HCT116 (cell line): ENCODE results near the gene LHPP. TPM values are rescaled to one million over a fixed set of nuclear protein-coding genes. Genes with fewer than 3 reads are reported as not detected.

Source experiments
- ATAC-seq: fragments of 200-7000 bp; cut with Tn5 transposase; 2 replicates; pipeline ENCODE4 v1.9.1; 2020; ENCODE audit warnings: mild to moderate bottlenecking, moderate library complexity
- BruUV-seq: library from RNA; stranded (reverse); fragments of 400-500 nt; replicated peaks from 2 replicates; lab custom pipeline; 2021; lab: Mats Ljungman, UMichigan
- CTCF ChIA-PET: fragments of 300-600 bp; sonication (Branson Sonifier 250); formaldehyde crosslinking; loops from one replicate; lab custom pipeline; 2021; ENCODE audit warnings: antibody characterized with exemption; lab: Charles Lee
- POLR2A ChIA-PET: fragments of 300-600, 350-600 bp; sonication (Branson Sonifier 250); formaldehyde crosslinking; loops from one replicate; lab custom pipeline; 2021; ENCODE audit warnings: antibody characterized with exemption; lab: Charles Lee
- RAD21 ChIA-PET, 2 experiments: fragments of 300-600 bp; sonication (Branson Sonifier 250); formaldehyde crosslinking; loops; one replicate each; lab custom pipeline; 2023; ENCODE audit warnings: low total read pairs in 2 of 2; ENCODE audit not compliant: uncharacterized antibody in 2 of 2, unreplicated experiment in 2 of 2, low non-redundant PET in 1 of 2; lab: Charles Lee
- DNase-seq: peaks from one replicate; pipeline ENCODE4 v3.0.0-alpha.2; 2010; ENCODE audit warnings: low read depth, low spot score
- H2AFZ ChIP-seq: fragments of 200-600 bp; shearing (Covaris generic), sonication (generic); 2 replicates; pipeline ENCODE4 v1.6.1; 2017; ENCODE audit warnings: low read depth, mixed run types, mixed read lengths, antibody characterized with exemption, low read length; ENCODE audit not compliant: poor library complexity, severe bottlenecking
- H3K27ac ChIP-seq: 2 replicates; pipeline ENCODE4 v1.5.1; 2012; ENCODE audit warnings: low read depth, low read length
- H3K27me3 ChIP-seq: fragments of 200-600 bp; sonication (generic); 2 replicates; pipeline ENCODE4 v1.6.1; 2016; ENCODE audit warnings: mixed run types, low read length, mixed read lengths; ENCODE audit not compliant: insufficient read depth
- H3K36me3 ChIP-seq, 2 experiments: fragments of 200-500 bp in 1 of 2; fragments of 200-600 bp in 1 of 2; sonication (Bioruptor generic) in 1 of 2; sonication (generic) in 1 of 2; 2 replicates each; pipeline versions ENCODE4 v1.5.1 to v1.6.1; 2014 to 2016; ENCODE audit warnings: low read length in 2 of 2, inconsistent platforms in 1 of 2, mixed read lengths in 1 of 2, mixed run types in 1 of 2; ENCODE audit not compliant: insufficient read depth in 2 of 2, control insufficient read depth in 1 of 2
- H3K4me1 ChIP-seq, 2 experiments: fragments of 200-600 bp in 1 of 2; sonication (generic) in 1 of 2; 2 replicates each; pipeline versions ENCODE4 v1.5.1 to v1.6.1; 2012 to 2017; ENCODE audit warnings: low read length in 2 of 2, inconsistent platforms in 1 of 2, mild to moderate bottlenecking in 1 of 2, mixed read lengths in 1 of 2, mixed run types in 1 of 2, moderate library complexity in 1 of 2; ENCODE audit not compliant: insufficient read depth in 2 of 2, control insufficient read depth in 1 of 2
- H3K4me2 ChIP-seq: fragments of 200-600 bp; sonication (generic); 2 replicates; pipeline ENCODE4 v1.6.1; 2017; ENCODE audit warnings: mixed run types, low read length, mixed read lengths
- H3K4me3 ChIP-seq, 2 experiments: fragments of 200-600 bp in 1 of 2; sonication (generic) in 1 of 2; replicated peaks in 1 of 2; 2 replicates each; pipeline ENCODE4 v1.5.1; 2011 to 2016; ENCODE audit warnings: low read length in 2 of 2, control low read depth in 1 of 2, low read depth in 1 of 2, mild to moderate bottlenecking in 1 of 2, mixed read lengths in 1 of 2, mixed run types in 1 of 2
- H3K79me2 ChIP-seq: fragments of 200-600 bp; sonication (generic); 2 replicates; pipeline ENCODE4 v1.6.1; 2017; ENCODE audit warnings: mild to moderate bottlenecking, mixed run types, low read length, moderate library complexity, mixed read lengths; ENCODE audit not compliant: insufficient read depth
- H3K9ac ChIP-seq: fragments of 200-600 bp; sonication (generic); 2 replicates; pipeline ENCODE4 v1.6.1; 2016; ENCODE audit warnings: low read length, mixed read lengths
- H3K9me2 ChIP-seq: fragments of 200-600 bp; sonication (generic), shearing (Covaris generic); 2 replicates; pipeline ENCODE4 v1.6.1; 2017; ENCODE audit warnings: mixed run types, mild to moderate bottlenecking, moderate library complexity; ENCODE audit not compliant: insufficient read depth
- H3K9me3 ChIP-seq, 2 experiments: fragments of 200-500 bp in 1 of 2; fragments of 200-600 bp in 1 of 2; sonication (Bioruptor generic) in 1 of 2; sonication (generic) in 1 of 2; 2 replicates each; pipeline ENCODE4 v1.6.1; 2014 to 2017; ENCODE audit warnings: low read length in 2 of 2, mixed read lengths in 2 of 2, inconsistent platforms in 1 of 2, low read depth in 1 of 2, mild to moderate bottlenecking in 1 of 2, mixed run types in 1 of 2, moderate library complexity in 1 of 2; ENCODE audit not compliant: control insufficient read depth in 1 of 2, insufficient read depth in 1 of 2
- H4K20me1 ChIP-seq: fragments of 200-600 bp; sonication (generic), shearing (Covaris generic); 2 replicates; pipeline ENCODE4 v1.6.1; 2017; ENCODE audit warnings: mixed run types, mild to moderate bottlenecking, moderate library complexity; ENCODE audit not compliant: insufficient read depth
- ATF3 ChIP-seq: IDR thresholded peaks from 2 replicates; pipeline ENCODE4 v1.6.1; 2012
- CEBPB ChIP-seq: IDR thresholded peaks from 2 replicates; pipeline ENCODE4 v1.6.1; 2012; ENCODE audit warnings: low read depth
- EGR1 ChIP-seq: IDR thresholded peaks from 2 replicates; pipeline ENCODE4 v1.6.1; 2012; ENCODE audit warnings: low read depth
- EZH2phosphoT487 ChIP-seq: fragments of 200-600 bp; IDR thresholded peaks from 2 replicates; pipeline ENCODE4 v1.6.1; 2018; ENCODE audit warnings: antibody characterized with exemption, borderline replicate concordance
- FOSL1 ChIP-seq: IDR thresholded peaks from 2 replicates; pipeline ENCODE4 v1.6.1; 2012; ENCODE audit warnings: low read depth
- JUND ChIP-seq: IDR thresholded peaks from 2 replicates; pipeline ENCODE4 v1.6.1; 2012
- POLR2AphosphoS5 ChIP-seq: IDR thresholded peaks from 2 replicates; pipeline ENCODE4 v1.6.1; 2011; ENCODE audit warnings: mild to moderate bottlenecking, low read depth, low read length, moderate library complexity
- RAD21 ChIP-seq: IDR thresholded peaks from 2 replicates; pipeline ENCODE4 v1.6.1; 2012; ENCODE audit warnings: low read depth, mild to moderate bottlenecking
- SIN3A ChIP-seq: IDR thresholded peaks from 2 replicates; pipeline ENCODE4 v1.6.1; 2012; ENCODE audit warnings: low read depth
- SP1 ChIP-seq: IDR thresholded peaks from 2 replicates; pipeline ENCODE4 v1.6.1; 2012; ENCODE audit warnings: low read depth
- SRF ChIP-seq: IDR thresholded peaks from 2 replicates; pipeline ENCODE4 v1.6.1; 2012; ENCODE audit warnings: low read depth
- TCF7L2 ChIP-seq: IDR thresholded peaks from 2 replicates; pipeline ENCODE4 v1.7.0; 2011; ENCODE audit warnings: borderline replicate concordance, inconsistent platforms; ENCODE audit not compliant: insufficient read depth, insufficient read length; ENCODE audit errors: extremely low read depth
- YY1 ChIP-seq: IDR thresholded peaks from 2 replicates; pipeline ENCODE4 v1.6.1; 2011; ENCODE audit warnings: low read length, low read depth, moderate library complexity, mild to moderate bottlenecking; ENCODE audit not compliant: insufficient replicate concordance; ENCODE audit errors: extremely low read depth
- ZBTB33 ChIP-seq: IDR thresholded peaks from 2 replicates; pipeline ENCODE4 v1.6.1; 2011; ENCODE audit warnings: mild to moderate bottlenecking, low read length, moderate library complexity; ENCODE audit not compliant: insufficient replicate concordance; ENCODE audit errors: extremely low read depth
- ZFX ChIP-seq: fragments of 450-650 bp; IDR thresholded peaks from 2 replicates; pipeline ENCODE4 v1.6.1; 2017
- intact Hi-C: fragments of 100-400 bp; cut with micrococcal nuclease; formaldehyde crosslinking; loops from 2 replicates; pipeline ENCODE4 v1.10.0; 2022
- total RNA-seq: library from RNA; stranded (reverse); gene quantifications from one replicate; pipeline ENCODE4 v1.2.1, GENCODE V29; 2021; ENCODE audit not compliant: unreplicated experiment
- TF ChIP-seq, protein P1 (sequence below): IDR thresholded peaks from 2 replicates; pipeline ENCODE4 v1.6.1; 2012; ENCODE audit warnings: low read depth

LHPP gene
- total RNA-seq, 1 experiment from 2014 or later, result 45.8 TPM

GRCh38 chr10:124640538-124641231 lies 179.1 kb downstream of the LHPP start:
- Histone ChIP-seq H3K9ac (no peak overlapping the region), H3K27ac (no peak overlapping the region), H3K4me1 (no peaks in the 10 kb centered on the region), H3K27me3 (no peaks in the 10 kb centered on the region), H2AFZ (no peak overlapping the region), H3K4me3 (no peak overlapping the region), H3K36me3 (no peaks in the 10 kb centered on the region), H3K9me2 (no peaks in the 10 kb centered on the region), H4K20me1 (no peaks in the 10 kb centered on the region)
- RAD21 ChIA-PET, result no interaction called here
- ATAC-seq (no peak), DNase-seq (no peak)
- POLR2A ChIA-PET, result no interaction called here
- no TSS peak for BruUV-seq
- TF ChIP-seq EGR1 (no peak), YY1 (no peak), SRF (no peak), FOSL1 (no peak), SIN3A (no peak), CEBPB (no peak), TCF7L2 (no peak), ZFX (no peak), JUND (no peak), EZH2phosphoT487 (no peak), POLR2AphosphoS5 (no peak), RAD21 (no peak), ZBTB33 (no peak), SP1 (no peak), ATF3 (no peak)
- TF ChIP-seq, protein P1, sequence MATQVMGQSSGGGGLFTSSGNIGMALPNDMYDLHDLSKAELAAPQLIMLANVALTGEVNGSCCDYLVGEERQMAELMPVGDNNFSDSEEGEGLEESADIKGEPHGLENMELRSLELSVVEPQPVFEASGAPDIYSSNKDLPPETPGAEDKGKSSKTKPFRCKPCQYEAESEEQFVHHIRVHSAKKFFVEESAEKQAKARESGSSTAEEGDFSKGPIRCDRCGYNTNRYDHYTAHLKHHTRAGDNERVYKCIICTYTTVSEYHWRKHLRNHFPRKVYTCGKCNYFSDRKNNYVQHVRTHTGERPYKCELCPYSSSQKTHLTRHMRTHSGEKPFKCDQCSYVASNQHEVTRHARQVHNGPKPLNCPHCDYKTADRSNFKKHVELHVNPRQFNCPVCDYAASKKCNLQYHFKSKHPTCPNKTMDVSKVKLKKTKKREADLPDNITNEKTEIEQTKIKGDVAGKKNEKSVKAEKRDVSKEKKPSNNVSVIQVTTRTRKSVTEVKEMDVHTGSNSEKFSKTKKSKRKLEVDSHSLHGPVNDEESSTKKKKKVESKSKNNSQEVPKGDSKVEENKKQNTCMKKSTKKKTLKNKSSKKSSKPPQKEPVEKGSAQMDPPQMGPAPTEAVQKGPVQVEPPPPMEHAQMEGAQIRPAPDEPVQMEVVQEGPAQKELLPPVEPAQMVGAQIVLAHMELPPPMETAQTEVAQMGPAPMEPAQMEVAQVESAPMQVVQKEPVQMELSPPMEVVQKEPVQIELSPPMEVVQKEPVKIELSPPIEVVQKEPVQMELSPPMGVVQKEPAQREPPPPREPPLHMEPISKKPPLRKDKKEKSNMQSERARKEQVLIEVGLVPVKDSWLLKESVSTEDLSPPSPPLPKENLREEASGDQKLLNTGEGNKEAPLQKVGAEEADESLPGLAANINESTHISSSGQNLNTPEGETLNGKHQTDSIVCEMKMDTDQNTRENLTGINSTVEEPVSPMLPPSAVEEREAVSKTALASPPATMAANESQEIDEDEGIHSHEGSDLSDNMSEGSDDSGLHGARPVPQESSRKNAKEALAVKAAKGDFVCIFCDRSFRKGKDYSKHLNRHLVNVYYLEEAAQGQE, result no peak
- TF ChIP-seq, all 23 proteins: peak for 0
- CTCF ChIA-PET, result no interaction called here
- no peaks in the 10 kb centered on the region for H3K79me2 ChIP-seq
- H3K9me3 ChIP-seq, result no peaks in the 10 kb centered on the region
- H3K4me2 ChIP-seq, result no peak overlapping the region
- intact Hi-C loops, result no loop called here
